GM10847 (cell line): ENCODE results near the gene OCSTAMP.

Experiments
- POLR2A ChIP-seq: IDR thresholded peaks from 2 replicates; pipeline ENCODE4 v1.6.1; 2011; ENCODE audit not compliant: insufficient read length; ENCODE audit errors: extremely low read depth

Gene OCSTAMP

DNA sequence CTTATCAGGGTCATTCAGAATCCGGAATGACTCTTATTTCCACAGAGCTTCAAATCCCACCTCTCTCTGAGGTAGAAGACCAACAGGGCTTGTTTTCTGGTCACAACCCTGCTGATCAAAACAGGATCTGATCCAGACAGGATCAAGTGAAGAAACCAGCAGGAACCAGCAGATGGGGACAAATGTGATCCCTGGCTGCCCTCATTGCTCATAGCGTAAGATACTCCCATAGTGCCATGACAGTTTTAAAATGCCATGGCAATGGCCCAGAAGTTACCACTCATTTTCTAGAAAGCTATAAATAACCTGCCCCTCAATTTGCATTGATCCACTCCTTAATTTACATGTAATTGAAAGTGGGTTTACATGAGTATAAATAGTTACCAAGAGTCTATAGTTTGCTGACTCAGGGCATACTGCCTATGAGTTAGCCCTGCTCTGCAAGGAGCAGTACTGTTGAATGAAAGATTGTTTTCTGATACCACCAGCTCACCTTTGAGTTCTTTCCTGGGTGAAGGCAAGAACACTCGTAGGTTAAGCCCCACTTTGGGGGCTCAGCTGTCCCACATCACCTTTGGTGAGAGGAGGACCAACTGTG lies 30.9 kb downstream of the OCSTAMP start:
- no peak for TF ChIP-seq POLR2A

DNA sequence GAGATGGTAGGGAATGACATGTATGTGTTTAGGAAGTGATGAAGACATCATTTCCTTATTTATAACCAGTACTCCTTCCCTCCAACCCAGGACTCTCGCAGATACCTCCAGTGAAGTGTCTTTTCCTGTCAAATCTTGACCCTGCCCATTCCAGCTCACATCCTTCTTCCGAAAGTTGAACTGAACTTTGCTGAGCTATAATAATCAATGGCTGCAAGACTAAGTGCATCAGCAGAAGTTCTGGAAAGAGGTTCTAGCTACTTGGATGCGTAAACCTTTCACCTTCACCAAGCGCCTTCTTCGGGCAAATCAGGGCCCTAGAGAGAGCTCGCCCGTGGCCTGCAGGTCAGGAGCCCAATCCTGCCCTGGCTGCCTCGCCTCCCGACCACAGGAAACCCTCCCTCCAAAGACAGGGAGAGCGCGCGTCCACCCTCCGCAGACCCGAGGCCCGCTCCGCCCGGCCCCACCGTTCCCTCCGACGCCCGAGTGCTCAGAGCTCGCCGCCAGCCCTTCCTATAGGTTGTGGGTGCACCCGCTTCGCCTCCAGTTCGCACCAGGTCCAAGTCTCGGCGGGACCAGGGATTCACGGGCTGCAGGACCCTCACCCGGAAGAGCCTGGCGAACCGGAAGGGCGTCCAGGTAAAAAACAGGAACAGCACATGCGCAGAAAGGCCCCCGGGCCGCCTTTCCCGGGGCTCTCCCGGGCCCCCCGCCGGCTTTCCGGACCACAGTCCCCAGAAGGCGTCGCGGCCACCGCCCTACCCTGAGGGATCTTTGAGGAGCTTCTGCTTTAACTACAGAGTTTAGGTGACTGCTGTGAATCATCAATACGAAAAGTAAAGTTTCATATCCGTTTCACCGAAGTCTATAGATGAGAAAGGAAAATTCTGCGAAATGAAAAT lies 37.3 kb downstream of the OCSTAMP start, which contains the start of gene ZNF334:
Gene ZNF334, minus strand, starts transcription at position 617 of the 902 bp plus-strand sequence. CDS start 1,457 bp downstream, outside the sequence.
- no peak for TF ChIP-seq POLR2A

DNA sequence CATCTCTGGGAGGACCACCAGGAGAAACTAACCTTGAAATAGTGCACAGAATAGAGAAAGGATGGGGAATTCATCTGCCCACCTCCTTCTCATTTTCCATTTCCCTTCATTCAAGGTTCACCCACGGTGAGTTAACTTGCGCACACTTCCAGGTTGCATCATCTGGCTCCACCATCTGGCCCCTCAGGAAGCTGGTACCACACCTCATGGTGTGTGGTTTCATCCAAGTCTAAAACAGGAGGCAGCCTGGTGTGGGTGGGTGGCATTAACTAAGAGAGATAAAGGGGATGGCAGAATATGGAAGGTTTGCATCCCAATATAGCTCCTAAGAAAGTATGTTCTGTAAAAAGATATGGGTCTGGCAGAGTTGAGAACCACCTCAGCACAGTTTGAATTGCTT lies 40.9 kb downstream of the OCSTAMP start:
- TF ChIP-seq POLR2A: no peak

DNA sequence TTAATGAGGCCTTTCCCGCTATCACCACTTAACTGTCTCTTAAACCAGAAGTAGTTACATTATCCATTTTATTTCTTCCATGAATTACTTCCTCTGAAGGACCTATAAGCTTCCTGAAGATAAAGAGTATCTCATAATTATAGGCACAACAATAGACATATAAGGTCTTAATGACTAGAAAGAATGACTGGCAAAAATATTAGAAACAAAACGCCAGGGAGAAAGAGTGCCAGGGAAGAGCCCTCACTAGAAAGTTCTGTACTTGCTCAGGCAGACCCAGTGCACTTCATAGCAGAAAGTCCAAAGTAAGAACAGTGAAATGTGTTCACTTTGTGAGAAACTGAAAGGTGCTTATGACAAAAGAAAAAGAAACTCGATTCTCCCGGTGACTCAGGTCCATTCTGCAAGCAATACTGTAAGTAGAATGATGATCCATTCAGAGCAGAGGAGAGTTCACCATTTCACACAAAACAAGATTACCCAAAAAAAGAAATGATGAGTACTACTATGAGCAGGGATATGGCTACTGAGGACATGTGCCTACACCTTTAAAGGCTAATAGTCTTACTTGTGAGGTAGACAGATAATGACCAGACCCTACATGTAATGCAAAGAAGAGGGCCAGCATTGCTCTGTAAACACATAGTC lies 42.6 kb downstream of the OCSTAMP start:
- no peak for TF ChIP-seq POLR2A

DNA sequence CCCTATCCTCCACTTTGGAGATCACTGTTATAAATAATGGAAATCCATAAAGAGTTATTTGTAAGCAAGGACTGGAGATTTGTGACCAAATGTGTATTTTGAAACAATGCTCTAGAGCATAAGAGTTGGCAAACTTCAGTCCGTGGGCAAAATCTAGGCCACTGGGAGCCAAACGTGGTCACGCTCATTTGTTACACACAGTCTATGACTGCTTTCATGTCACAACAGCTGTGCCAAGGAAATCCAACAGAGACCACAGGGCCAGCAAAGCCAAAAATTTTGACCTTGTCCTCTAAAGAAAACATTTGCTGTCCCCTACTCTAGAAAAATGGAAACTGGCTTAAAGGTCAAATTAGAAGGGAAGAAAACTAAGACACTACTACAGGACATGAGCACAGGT lies 44.9 kb downstream of the OCSTAMP start:
- TF ChIP-seq POLR2A: no peak

DNA sequence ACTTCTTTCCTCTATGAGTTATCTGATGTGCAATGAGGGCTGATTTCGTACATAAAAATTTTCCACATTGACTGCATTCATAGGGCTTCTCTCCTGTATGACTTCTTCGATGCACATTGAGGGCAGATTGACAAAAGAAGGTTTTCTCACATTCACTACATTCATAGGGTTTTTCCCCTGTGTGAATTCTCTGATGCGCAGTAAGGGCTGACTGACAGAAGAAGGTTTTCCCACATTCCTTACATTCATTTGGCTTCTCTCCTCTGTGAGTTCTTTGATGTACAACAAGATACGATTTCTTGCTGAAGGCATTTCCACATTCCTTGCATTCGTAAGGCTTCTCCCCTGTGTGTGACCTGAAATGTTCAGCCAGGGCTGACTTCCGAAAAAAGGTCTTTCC lies 48.5 kb downstream of the OCSTAMP start:
- no peak for TF ChIP-seq POLR2A

DNA sequence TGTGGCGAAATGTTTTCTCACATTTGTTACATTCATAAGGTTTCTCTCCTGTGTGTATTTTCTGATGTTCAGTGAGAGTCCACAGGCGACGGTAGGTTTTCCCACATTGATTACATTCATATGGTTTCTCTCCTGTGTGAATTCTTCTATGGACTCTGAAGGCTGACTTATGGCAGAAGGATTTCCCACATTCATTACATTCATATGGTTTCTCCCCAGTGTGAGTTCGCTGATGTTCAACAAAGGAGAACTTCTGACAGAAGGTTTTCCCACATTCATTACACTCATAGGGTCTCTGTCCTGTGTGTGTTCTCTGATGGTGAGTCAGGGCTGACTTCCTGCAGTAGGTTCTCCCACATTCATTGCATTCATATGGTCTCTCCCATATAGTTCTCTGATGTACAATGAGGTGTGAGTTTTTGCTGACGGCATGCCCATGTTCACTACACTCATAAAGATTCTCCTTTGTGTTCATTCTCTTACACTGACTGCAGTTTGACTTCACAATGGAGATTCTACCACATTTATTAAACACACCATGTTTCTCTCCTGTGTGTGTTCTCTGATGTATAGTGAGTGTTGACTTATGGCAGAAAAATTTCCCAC lies 49.0 kb downstream of the OCSTAMP start:
- no peak for TF ChIP-seq POLR2A

DNA sequence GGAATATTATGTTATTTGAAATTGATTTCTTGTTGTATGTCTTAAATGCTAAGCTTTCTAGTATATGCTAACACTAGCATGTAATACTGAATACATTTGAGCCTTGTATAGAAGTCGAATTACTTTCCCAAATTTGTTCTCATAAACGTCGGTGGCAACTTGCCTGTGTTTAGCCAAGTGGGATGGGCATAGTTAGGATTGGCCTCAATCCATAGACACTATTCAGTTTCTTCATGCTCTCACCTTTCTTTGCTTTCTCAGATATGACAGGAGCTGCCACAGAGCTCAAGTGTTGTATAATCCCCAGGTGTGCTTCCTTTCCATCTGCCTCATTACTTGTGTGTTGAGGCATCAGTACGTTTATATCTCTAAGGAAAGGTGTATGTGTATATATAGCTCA lies 56.4 kb downstream of the OCSTAMP start:
- TF ChIP-seq POLR2A: no peak

DNA sequence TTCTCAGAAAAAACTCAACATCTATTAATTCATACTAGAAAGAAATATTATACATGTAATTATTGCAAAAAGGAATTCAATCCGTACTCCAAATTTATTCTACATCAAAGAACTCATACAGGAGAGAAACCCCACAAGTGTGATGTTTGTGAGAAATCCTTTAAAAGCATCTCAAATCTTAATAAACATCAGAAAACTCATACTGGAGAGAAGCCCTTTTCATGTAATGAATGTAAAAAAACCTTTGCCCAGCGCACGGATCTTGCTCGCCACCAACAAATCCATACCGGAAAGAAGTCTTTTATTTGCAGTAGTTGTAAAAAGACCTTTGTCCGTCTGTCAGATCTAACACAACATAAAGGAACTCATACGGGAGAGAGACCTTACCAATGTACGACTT lies 59.1 kb downstream of the OCSTAMP start:
- TF ChIP-seq POLR2A: no peak
